ENCODE results near the gene DPM3.
"Not testable (repeated sequence)": the region's sequence is repeated elsewhere in the genome, so short reads cannot be mapped to it uniquely, and the experiment has no call there.

DPM3 gene

GRCh38 chr1:155121249-155121648 lies 19.1 kb downstream of the DPM3 start:
- Histone ChIP-seq H3K27me3 (ENCODE audit: control insufficient read depth, insufficient read depth, low read length) (peaks cover 41% of the 10 kb centered on the region), H3K9me3 (ENCODE audit: control insufficient read depth, insufficient read depth, low read depth, low read length) (no peaks in the 10 kb centered on the region), H3K4me1 (ENCODE audit: control insufficient read depth, insufficient read depth, low read length) (peaks cover 19% of the 10 kb centered on the region), H3K9ac (ENCODE audit: low read length) (no peak overlapping the region), H3K36me3 (ENCODE audit: control insufficient read depth, insufficient read depth, low read length) (no peaks in the 10 kb centered on the region), H3K4me3 (ENCODE audit: low read depth, low read length) (no peak overlapping the region), H3K27ac (ENCODE audit: low read depth, low read length) (no peak overlapping the region)

- no peaks in the 10 kb centered on the region for H3K9me3 ChIP-seq (ENCODE audit: control insufficient read depth, insufficient read depth, low read depth, low read length)
- no peaks in the 10 kb centered on the region for H3K36me3 ChIP-seq (ENCODE audit: control insufficient read depth, insufficient read depth, low read length)
- no peak overlapping the region for H3K9ac ChIP-seq (ENCODE audit: low read length)
- H3K4me3 ChIP-seq (ENCODE audit: low read depth, low read length), result no peak overlapping the region
- peaks cover 11% of the 10 kb centered on the region for H3K4me1 ChIP-seq (ENCODE audit: control insufficient read depth, insufficient read depth, low read length)
- no peak overlapping the region for H3K27ac ChIP-seq (ENCODE audit: low read depth, low read length)
- peaks cover 31% of the 10 kb centered on the region for H3K27me3 ChIP-seq (ENCODE audit: control insufficient read depth, insufficient read depth, low read length)
Observed at GRCh38 chr1:155120253-155120652, 20.1 kb downstream of the DPM3 start.

- peaks cover 13% of the 10 kb centered on the region for H3K27me3 ChIP-seq (ENCODE audit: control insufficient read depth, insufficient read depth, low read length)
- not testable (repeated sequence) for H3K4me1 ChIP-seq (ENCODE audit: control insufficient read depth, insufficient read depth, low read length); H3K9ac ChIP-seq (ENCODE audit: low read length); H3K9me3 ChIP-seq (ENCODE audit: control insufficient read depth, insufficient read depth, low read depth, low read length); H3K27ac ChIP-seq (ENCODE audit: low read depth, low read length); H3K4me3 ChIP-seq (ENCODE audit: low read depth, low read length); H3K36me3 ChIP-seq (ENCODE audit: control insufficient read depth, insufficient read depth, low read length)
Observed at GRCh38 chr1:155118090-155118489, 22.2 kb downstream of the DPM3 start.

- no peak overlapping the region for H3K9ac ChIP-seq (ENCODE audit: low read length)
- no peaks in the 10 kb centered on the region; the same call in 1 of the 2 replicates for H3K4me1 ChIP-seq (ENCODE audit: control insufficient read depth, insufficient read depth, low read length)
- no peak overlapping the region for H3K4me3 ChIP-seq (ENCODE audit: low read depth, low read length)
- H3K27ac ChIP-seq (ENCODE audit: low read depth, low read length), result no peak overlapping the region
- no peaks in the 10 kb centered on the region for H3K9me3 ChIP-seq (ENCODE audit: control insufficient read depth, insufficient read depth, low read depth, low read length)
- H3K36me3 ChIP-seq (ENCODE audit: control insufficient read depth, insufficient read depth, low read length), result no peaks in the 10 kb centered on the region
- peaks cover 13% of the 10 kb centered on the region for H3K27me3 ChIP-seq (ENCODE audit: control insufficient read depth, insufficient read depth, low read length)
Observed at GRCh38 chr1:155117610-155118009, 22.7 kb downstream of the DPM3 start.

- Histone ChIP-seq H3K27me3 (ENCODE audit: control insufficient read depth, insufficient read depth, low read length) (peaks cover 11% of the 10 kb centered on the region), H3K9me3 (ENCODE audit: control insufficient read depth, insufficient read depth, low read depth, low read length) (no peaks in the 10 kb centered on the region), H3K4me3 (ENCODE audit: low read depth, low read length) (no peak overlapping the region), H3K27ac (ENCODE audit: low read depth, low read length) (no peak overlapping the region), H3K36me3 (ENCODE audit: control insufficient read depth, insufficient read depth, low read length) (no peaks in the 10 kb centered on the region), H3K9ac (ENCODE audit: low read length) (no peak overlapping the region), H3K4me1 (ENCODE audit: control insufficient read depth, insufficient read depth, low read length) (peaks cover 5% of the 10 kb centered on the region)
Observed at GRCh38 chr1:155116113-155116764, 24.1 kb downstream of the DPM3 start.

- no peak overlapping the region for H3K27ac ChIP-seq (ENCODE audit: low read depth, low read length)
- H3K4me3 ChIP-seq (ENCODE audit: low read depth, low read length), result no peak overlapping the region
- H3K36me3 ChIP-seq (ENCODE audit: control insufficient read depth, insufficient read depth, low read length), result no peaks in the 10 kb centered on the region
- no peak overlapping the region for H3K9ac ChIP-seq (ENCODE audit: low read length)
- no peaks in the 10 kb centered on the region for H3K27me3 ChIP-seq (ENCODE audit: control insufficient read depth, insufficient read depth, low read length)
- peaks cover 5% of the 10 kb centered on the region for H3K4me1 ChIP-seq (ENCODE audit: control insufficient read depth, insufficient read depth, low read length)
- no peaks in the 10 kb centered on the region for H3K9me3 ChIP-seq (ENCODE audit: control insufficient read depth, insufficient read depth, low read depth, low read length)
Observed at GRCh38 chr1:155113450-155113980, 26.8 kb downstream of the DPM3 start.

- H3K27me3 ChIP-seq (ENCODE audit: control insufficient read depth, insufficient read depth, low read length), result no peaks in the 10 kb centered on the region
- peaks cover 5% of the 10 kb centered on the region for H3K4me1 ChIP-seq (ENCODE audit: control insufficient read depth, insufficient read depth, low read length)
- no peak overlapping the region for H3K4me3 ChIP-seq (ENCODE audit: low read depth, low read length)
- no peaks in the 10 kb centered on the region for H3K36me3 ChIP-seq (ENCODE audit: control insufficient read depth, insufficient read depth, low read length)
- H3K9me3 ChIP-seq (ENCODE audit: control insufficient read depth, insufficient read depth, low read depth, low read length), result no peaks in the 10 kb centered on the region
- H3K9ac ChIP-seq (ENCODE audit: low read length), result no peak overlapping the region
- no peak overlapping the region for H3K27ac ChIP-seq (ENCODE audit: low read depth, low read length)
Observed at GRCh38 chr1:155110826-155111225, 29.5 kb downstream of the DPM3 start.

GRCh38 chr1:155110381-155110780 lies 29.9 kb downstream of the DPM3 start:
- H3K27me3 ChIP-seq (ENCODE audit: control insufficient read depth, insufficient read depth, low read length), result no peaks in the 10 kb centered on the region; the same call in 1 of the 2 replicates
- no peaks in the 10 kb centered on the region for H3K36me3 ChIP-seq (ENCODE audit: control insufficient read depth, insufficient read depth, low read length)
- peaks cover 5% of the 10 kb centered on the region for H3K4me1 ChIP-seq (ENCODE audit: control insufficient read depth, insufficient read depth, low read length)
- H3K9ac ChIP-seq (ENCODE audit: low read length), result no peak overlapping the region
- no peak overlapping the region for H3K27ac ChIP-seq (ENCODE audit: low read depth, low read length)
- no peak overlapping the region for H3K4me3 ChIP-seq (ENCODE audit: low read depth, low read length)
- no peaks in the 10 kb centered on the region for H3K9me3 ChIP-seq (ENCODE audit: control insufficient read depth, insufficient read depth, low read depth, low read length)

GRCh38 chr1:155108296-155108695 lies 32.0 kb downstream of the DPM3 start:
- no peak overlapping the region for H3K4me3 ChIP-seq (ENCODE audit: low read depth, low read length)
- H3K27me3 ChIP-seq (ENCODE audit: control insufficient read depth, insufficient read depth, low read length), result no peaks in the 10 kb centered on the region; the same call in 1 of the 2 replicates
- peaks cover 5% of the 10 kb centered on the region for H3K4me1 ChIP-seq (ENCODE audit: control insufficient read depth, insufficient read depth, low read length)
- H3K9me3 ChIP-seq (ENCODE audit: control insufficient read depth, insufficient read depth, low read depth, low read length), result no peaks in the 10 kb centered on the region
- H3K9ac ChIP-seq (ENCODE audit: low read length), result no peak overlapping the region
- H3K36me3 ChIP-seq (ENCODE audit: control insufficient read depth, insufficient read depth, low read length), result no peaks in the 10 kb centered on the region
- H3K27ac ChIP-seq (ENCODE audit: low read depth, low read length), result no peak overlapping the region

- Histone ChIP-seq H3K9me3 (ENCODE audit: control insufficient read depth, insufficient read depth, low read depth, low read length) (no peaks in the 10 kb centered on the region), H3K4me1 (ENCODE audit: control insufficient read depth, insufficient read depth, low read length) (peaks cover 5% of the 10 kb centered on the region), H3K9ac (ENCODE audit: low read length) (no peak overlapping the region), H3K27me3 (ENCODE audit: control insufficient read depth, insufficient read depth, low read length) (no peaks in the 10 kb centered on the region; the same call in 1 of the 2 replicates), H3K4me3 (ENCODE audit: low read depth, low read length) (no peak overlapping the region), H3K27ac (ENCODE audit: low read depth, low read length) (no peak overlapping the region), H3K36me3 (ENCODE audit: control insufficient read depth, insufficient read depth, low read length) (no peaks in the 10 kb centered on the region)
Observed at GRCh38 chr1:155107309-155108264, 32.7 kb downstream of the DPM3 start.

GRCh38 chr1:155106862-155107261 lies 33.5 kb downstream of the DPM3 start:
- Histone ChIP-seq H3K4me1 (ENCODE audit: control insufficient read depth, insufficient read depth, low read length) (peaks cover under 1% of the 10 kb centered on the region), H3K27ac (ENCODE audit: low read depth, low read length) (no peak overlapping the region), H3K27me3 (ENCODE audit: control insufficient read depth, insufficient read depth, low read length) (no peaks in the 10 kb centered on the region; the same call in 1 of the 2 replicates), H3K4me3 (ENCODE audit: low read depth, low read length) (no peak overlapping the region), H3K9me3 (ENCODE audit: control insufficient read depth, insufficient read depth, low read depth, low read length) (no peaks in the 10 kb centered on the region), H3K9ac (ENCODE audit: low read length) (no peak overlapping the region), H3K36me3 (ENCODE audit: control insufficient read depth, insufficient read depth, low read length) (no peaks in the 10 kb centered on the region)
